ENCODE results near the gene DDIAS. TPM values are rescaled to one million over a fixed set of nuclear protein-coding genes. Genes with fewer than 3 reads are reported as not detected.
"Not testable (repeated sequence)": the region's sequence is repeated elsewhere in the genome, so short reads cannot be mapped to it uniquely, and the experiment has no call there.

DDIAS gene
- total and polyA plus RNA-seq, 10 of the 15 experiments (the other 5 are each of a cell fraction or from before 2014, with no cell fraction given), result 6.9 to 27.8 (median 12.9) TPM

GRCh38 chr11:82920227-82920626 lies 18.7 kb downstream of the DDIAS start:
- RAD21 ChIA-PET (ENCODE audit: unreplicated experiment), result interaction anchor here (0.8 to 3.6 kb wide), 16 partner anchors 10 to 330 kb away, joined by 3 to 20 read pairs (median 5); partner anchors contain the start of genes DDIAS, PCF11, PRCP and RAB30
- CTCF ChIA-PET, result interaction anchor here (0.6 to 3.9 kb wide), 13 partner anchors 9 to 366 kb away, joined by 3 to 16 read pairs (median 3); partner anchors contain the start of genes CCDC90B, DDIAS and PRCP
- Histone ChIP-seq H3K27ac (ENCODE audit: control insufficient read depth, insufficient read depth) (peak overlapping the region; percentile 27; the same call in 1 of the 2 replicates), H3K4me3 (peak overlapping the region; percentile 16; the same call in 1 of the 2 replicates), H3K4me1 (ENCODE audit: control insufficient read depth, insufficient read depth, low read length) (peaks cover 13% of the 10 kb centered on the region), H3K4me2 (ENCODE audit: control insufficient read depth, insufficient read depth) (peak overlapping the region; percentile 7; the same call in 1 of the 2 replicates)
- H3K27me3 ChIP-seq (replicated peaks in 1 of 2; ENCODE audit: control insufficient read depth in 2 of 2, insufficient read depth in 2 of 2, low read length in 1 of 2); intact Hi-C loops (cut with micrococcal nuclease; ENCODE audit: unreplicated experiment); H3K9ac ChIP-seq (ENCODE audit: control insufficient read depth, insufficient read depth, low read length); in situ Hi-C loops (cut with MboI); DNase-seq (ENCODE audit: low read depth, low spot score); H4K20me1 ChIP-seq (ENCODE audit: control insufficient read depth, insufficient read depth); H3K9me3 ChIP-seq (replicated peaks; ENCODE audit: control insufficient read depth, insufficient read depth, low read length); H3K79me2 ChIP-seq (ENCODE audit: control insufficient read depth, insufficient read depth, low read length); H3K36me3 ChIP-seq (ENCODE audit: control insufficient read depth in 2 of 2, insufficient read depth in 2 of 2, low read length in 1 of 2); H2AFZ ChIP-seq (ENCODE audit: control insufficient read depth, low read depth, low read length); FAIRE-seq; BruUV-seq (replicated peaks): not testable (repeated sequence)
- ATAC-seq, result peak; percentile 34; the same call in 2 of the 3 replicates
- SMC1A ChIA-PET (ENCODE audit: uncharacterized antibody, unreplicated experiment), result interaction anchor here (0.7 to 4.9 kb wide), 21 partner anchors 9 to 196 kb away, joined by 3 to 34 read pairs (median 5); partner anchors contain the start of genes DDIAS, PRCP and RAB30
- POLR2A ChIA-PET, result interaction anchor here (0.7 to 1.5 kb wide), 4 partner anchors 10 to 150 kb away, joined by 3 to 8 read pairs (median 5); no protein-coding TSS in a partner anchor
- 0% methylated on average over 3 of the region's 3 CpGs for WGBS (ENCODE audit: insufficient coverage, insufficient replicate concordance, low lambda C conversion rate, missing lambda C conversion rate)
- TF ChIP-seq TCF7 (IDR thresholded peaks at IDR 0.05; ENCODE audit: borderline replicate concordance) (peak; percentile 90), RUNX3 (IDR thresholded peaks at IDR 0.05; ENCODE audit: low read length) (peak; percentile 57), NR2C1 (IDR thresholded peaks at IDR 0.05) (peak; percentile 64; the same call in 1 of the 2 replicates), ZNF687 (IDR thresholded peaks at IDR 0.05) (peak; percentile 78), NR2F1 (conservative IDR thresholded peaks at IDR 0.05) (peak; percentile 92), MEF2B (IDR thresholded peaks at IDR 0.05; ENCODE audit: partially characterized antibody, poor library complexity, severe bottlenecking) (peak; percentile 42), FOXM1 (IDR thresholded peaks at IDR 0.05; ENCODE audit: low read depth, low read length) (0 out of 2 replicates have a peak, but pooled peaks have one; percentile 20), MTA2 (IDR thresholded peaks at IDR 0.05; ENCODE audit: low read depth) (peak; percentile 92), RAD51 (IDR thresholded peaks at IDR 0.05) (peak; percentile 28; the same call in 1 of the 2 replicates), KLF5 (IDR thresholded peaks at IDR 0.05; ENCODE audit: partially characterized antibody) (peak; percentile 26), ZNF217 (IDR thresholded peaks at IDR 0.05) (peak; percentile 82; the same call in 1 of the 2 replicates), NBN (IDR thresholded peaks at IDR 0.05) (peak; percentile 97), ZNF24 (IDR thresholded peaks at IDR 0.05) (peak; percentile 93), ETV6 (conservative IDR thresholded peaks at IDR 0.05 in 1 of 2, IDR thresholded peaks at IDR 0.05 in 1 of 2; ENCODE audit: borderline replicate concordance in 1 of 2, low read depth in 1 of 2) (peak in 1 of 2 experiments; percentile 59; a peak in 1 of 4 replicates), BMI1 (IDR thresholded peaks at IDR 0.05; ENCODE audit: borderline replicate concordance) (0 out of 2 replicates have a peak, but pooled peaks have one; percentile 31), ASH2L (IDR thresholded peaks at IDR 0.05; ENCODE audit: borderline replicate concordance, low read depth) (0 out of 2 replicates have a peak, but pooled peaks have one; percentile 48), BHLHE40 (IDR thresholded peaks at IDR 0.05; ENCODE audit: borderline replicate concordance in 1 of 2, low read depth in 2 of 2, low read length in 1 of 2) (peak in 1 of 2 experiments; percentile 41; a peak in 1 of 4 replicates), IKZF2 (IDR thresholded peaks at IDR 0.05) (peak; percentile 83 to 89), HDGF (IDR thresholded peaks at IDR 0.05) (peak; percentile 59; the same call in 1 of the 2 replicates)
- TF ChIP-seq, protein P1, sequence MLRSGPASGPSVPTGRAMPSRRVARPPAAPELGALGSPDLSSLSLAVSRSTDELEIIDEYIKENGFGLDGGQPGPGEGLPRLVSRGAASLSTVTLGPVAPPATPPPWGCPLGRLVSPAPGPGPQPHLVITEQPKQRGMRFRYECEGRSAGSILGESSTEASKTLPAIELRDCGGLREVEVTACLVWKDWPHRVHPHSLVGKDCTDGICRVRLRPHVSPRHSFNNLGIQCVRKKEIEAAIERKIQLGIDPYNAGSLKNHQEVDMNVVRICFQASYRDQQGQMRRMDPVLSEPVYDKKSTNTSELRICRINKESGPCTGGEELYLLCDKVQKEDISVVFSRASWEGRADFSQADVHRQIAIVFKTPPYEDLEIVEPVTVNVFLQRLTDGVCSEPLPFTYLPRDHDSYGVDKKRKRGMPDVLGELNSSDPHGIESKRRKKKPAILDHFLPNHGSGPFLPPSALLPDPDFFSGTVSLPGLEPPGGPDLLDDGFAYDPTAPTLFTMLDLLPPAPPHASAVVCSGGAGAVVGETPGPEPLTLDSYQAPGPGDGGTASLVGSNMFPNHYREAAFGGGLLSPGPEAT (IDR thresholded peaks at IDR 0.05; ENCODE audit: low read depth), result peak; percentile 82
